Right atrium auricular region (tissue), 2 donors: ENCODE data around the gene ANKRD2. TPM values are rescaled to one million over a fixed set of nuclear protein-coding genes. Genes with fewer than 3 reads are reported as not detected.

ENCODE experiments used
- DNase-seq: peaks from one replicate; pipeline ENCODE4 v3.0.0-alpha.2; 2019; ENCODE audit warnings: low spot score
- H3K27ac ChIP-seq, 2 donors: fragments of 200-600 bp; sonication (generic); 1 replicate in 1 of 2; 2 replicates in 1 of 2; pipeline ENCODE4 v1.5.1; 2016 to 2019
- H3K27me3 ChIP-seq, 2 donors: fragments of 200-600 bp; sonication (generic); one replicate each; pipeline versions ENCODE4 v1.5.1 to v1.6.0; 2017 to 2019
- H3K36me3 ChIP-seq: fragments of 200-600 bp; sonication (generic); one replicate; pipeline ENCODE4 v1.5.1; 2016
- H3K4me1 ChIP-seq, 2 donors: fragments of 200-600 bp; sonication (generic); one replicate each; pipeline versions ENCODE4 v1.5.1 to v1.6.0; 2017 to 2019
- H3K4me3 ChIP-seq, 2 donors: fragments of 200-600 bp; sonication (generic); 1 replicate in 1 of 2; 2 replicates in 1 of 2; pipeline ENCODE4 v1.5.1; 2017 to 2019; ENCODE audit warnings: mild to moderate bottlenecking in 1 of 2, moderate library complexity in 1 of 2
- H3K9me3 ChIP-seq, 2 donors: fragments of 200-600 bp; sonication (generic); one replicate each; pipeline ENCODE4 v1.5.1; 2019
- total RNA-seq, 2 donors: library from RNA; depleted of rRNA; stranded (reverse); fragments of >200 nt; gene quantifications; one replicate each; pipeline ENCODE4 v1.1.0, GENCODE V29; 2016
- TF ChIP-seq, protein P1 (sequence below), 2 donors: fragments of 200-600 bp; sonication (generic); IDR thresholded peaks; one replicate each; pipeline ENCODE4 v1.5.1; 2019; ENCODE audit warnings: antibody characterized with exemption in 2 of 2

Gene ANKRD2
- total RNA-seq, 2 donors from 2014 or later, result 25.7 to 204 TPM

DNA sequence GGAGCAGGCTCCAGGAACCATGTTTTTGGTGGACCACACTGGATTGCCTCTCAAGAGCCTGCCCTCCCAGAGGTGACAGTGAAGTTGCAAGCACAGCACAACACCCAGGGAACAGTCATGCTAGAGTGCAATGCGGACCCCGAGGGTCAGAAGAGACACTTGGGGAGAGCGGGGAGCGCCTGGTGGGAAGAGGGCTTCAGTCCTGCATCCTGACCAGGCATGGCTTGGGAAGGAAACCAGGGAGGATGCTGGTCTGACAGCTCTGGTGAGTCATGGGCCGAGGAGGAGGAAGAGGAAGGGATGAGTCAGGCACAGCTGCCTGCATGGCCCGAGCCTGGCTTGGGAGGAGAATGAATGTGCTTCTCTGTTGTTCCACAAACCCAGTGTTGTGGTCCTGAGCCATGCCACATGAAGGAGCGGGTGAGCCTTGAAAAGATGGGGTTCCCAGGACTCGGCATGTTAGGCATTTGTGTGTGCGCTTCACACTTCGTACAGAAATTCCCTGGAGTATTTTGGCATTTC, 29.5 kb upstream of the ANKRD2 start:
- Histone ChIP-seq H3K9me3 (no peaks in the 10 kb centered on the region), H3K27me3 (no peaks in the 10 kb centered on the region), H3K4me3 (no peak overlapping the region), H3K36me3 (no peaks in the 10 kb centered on the region), H3K4me1 (peaks cover 0 to 65% of the 10 kb centered on the region in 2 donors), H3K27ac (peak overlapping the region; percentile 86 to 90)
- DNase-seq, result peak; percentile 94
- TF ChIP-seq, protein P1, sequence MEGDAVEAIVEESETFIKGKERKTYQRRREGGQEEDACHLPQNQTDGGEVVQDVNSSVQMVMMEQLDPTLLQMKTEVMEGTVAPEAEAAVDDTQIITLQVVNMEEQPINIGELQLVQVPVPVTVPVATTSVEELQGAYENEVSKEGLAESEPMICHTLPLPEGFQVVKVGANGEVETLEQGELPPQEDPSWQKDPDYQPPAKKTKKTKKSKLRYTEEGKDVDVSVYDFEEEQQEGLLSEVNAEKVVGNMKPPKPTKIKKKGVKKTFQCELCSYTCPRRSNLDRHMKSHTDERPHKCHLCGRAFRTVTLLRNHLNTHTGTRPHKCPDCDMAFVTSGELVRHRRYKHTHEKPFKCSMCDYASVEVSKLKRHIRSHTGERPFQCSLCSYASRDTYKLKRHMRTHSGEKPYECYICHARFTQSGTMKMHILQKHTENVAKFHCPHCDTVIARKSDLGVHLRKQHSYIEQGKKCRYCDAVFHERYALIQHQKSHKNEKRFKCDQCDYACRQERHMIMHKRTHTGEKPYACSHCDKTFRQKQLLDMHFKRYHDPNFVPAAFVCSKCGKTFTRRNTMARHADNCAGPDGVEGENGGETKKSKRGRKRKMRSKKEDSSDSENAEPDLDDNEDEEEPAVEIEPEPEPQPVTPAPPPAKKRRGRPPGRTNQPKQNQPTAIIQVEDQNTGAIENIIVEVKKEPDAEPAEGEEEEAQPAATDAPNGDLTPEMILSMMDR (IDR thresholded peaks at IDR 0.05), result no peak

DNA sequence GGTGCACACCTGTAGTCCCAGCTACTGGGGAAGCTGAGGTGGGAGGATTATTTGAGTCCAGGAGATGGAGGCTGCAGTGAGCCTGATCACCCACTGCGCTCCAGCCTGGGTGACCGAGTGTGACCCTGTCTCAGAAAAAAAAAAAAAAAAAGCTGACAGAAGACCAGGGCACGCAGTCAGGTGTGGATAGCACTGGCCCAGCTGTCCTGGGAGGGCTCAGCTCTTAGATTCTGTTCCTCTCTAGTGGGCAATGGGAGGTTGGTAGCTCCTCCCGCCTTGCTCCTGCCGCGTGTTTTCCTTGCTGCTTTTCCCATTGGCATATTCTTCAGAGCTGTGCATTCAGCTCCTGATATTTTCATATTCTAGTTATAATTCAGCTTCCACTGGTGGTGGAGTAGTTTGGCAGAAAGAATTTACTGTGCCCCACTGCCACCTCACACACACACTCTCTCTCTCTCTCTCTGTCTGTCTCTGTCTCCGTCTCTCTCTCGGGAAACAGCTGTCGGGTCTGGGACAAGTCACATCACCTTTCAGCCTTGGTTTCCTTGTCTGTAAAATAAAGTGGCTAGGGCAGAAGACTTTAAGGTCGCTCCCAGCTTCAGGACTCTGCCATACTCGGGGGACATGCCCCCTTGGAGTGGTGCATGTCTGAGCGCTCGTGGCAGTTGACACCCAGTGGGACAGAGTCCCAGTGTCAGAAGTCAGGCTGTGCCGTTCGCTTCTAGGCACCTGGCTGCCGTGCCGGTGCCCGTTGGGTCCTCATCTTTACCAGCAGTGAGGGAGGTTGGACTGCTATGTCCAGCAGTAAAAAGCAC, 25.9 kb upstream of the ANKRD2 start:
- DNase-seq, result no peak
- no peaks in the 10 kb centered on the region for H3K27me3 ChIP-seq
- H3K36me3 ChIP-seq, result no peaks in the 10 kb centered on the region
- H3K9me3 ChIP-seq, result no peaks in the 10 kb centered on the region
- no peak overlapping the region for H3K4me3 ChIP-seq
- no peak overlapping the region for H3K27ac ChIP-seq
- peaks cover 0 to 66% of the 10 kb centered on the region in 2 donors for H3K4me1 ChIP-seq
- TF ChIP-seq, protein P1 (IDR thresholded peaks at IDR 0.05), result no peak

DNA sequence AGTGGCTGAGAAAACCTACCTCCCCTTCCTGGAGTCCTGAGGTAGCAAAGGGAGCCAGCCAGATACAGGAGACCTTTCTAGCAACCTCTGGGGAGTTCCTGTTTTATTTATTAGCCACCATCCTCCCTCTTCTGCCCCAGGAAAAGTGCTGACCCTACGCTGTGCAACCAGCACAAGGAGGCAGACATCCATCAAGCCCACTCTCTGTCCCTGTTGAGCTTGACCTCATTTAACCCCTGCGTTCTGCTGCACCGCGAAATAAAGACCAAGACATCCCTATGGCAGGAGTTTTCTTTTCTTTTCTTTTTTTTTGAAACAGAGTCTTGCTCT, 25.3 kb upstream of the ANKRD2 start:
- Histone ChIP-seq H3K36me3 (no peaks in the 10 kb centered on the region), H3K9me3 (no peaks in the 10 kb centered on the region), H3K27ac (no peak overlapping the region), H3K27me3 (no peaks in the 10 kb centered on the region), H3K4me1 (peaks cover 0 to 60% of the 10 kb centered on the region in 2 donors), H3K4me3 (no peak overlapping the region)
- no peak for DNase-seq
- TF ChIP-seq, protein P1 (IDR thresholded peaks at IDR 0.05), result no peak

DNA sequence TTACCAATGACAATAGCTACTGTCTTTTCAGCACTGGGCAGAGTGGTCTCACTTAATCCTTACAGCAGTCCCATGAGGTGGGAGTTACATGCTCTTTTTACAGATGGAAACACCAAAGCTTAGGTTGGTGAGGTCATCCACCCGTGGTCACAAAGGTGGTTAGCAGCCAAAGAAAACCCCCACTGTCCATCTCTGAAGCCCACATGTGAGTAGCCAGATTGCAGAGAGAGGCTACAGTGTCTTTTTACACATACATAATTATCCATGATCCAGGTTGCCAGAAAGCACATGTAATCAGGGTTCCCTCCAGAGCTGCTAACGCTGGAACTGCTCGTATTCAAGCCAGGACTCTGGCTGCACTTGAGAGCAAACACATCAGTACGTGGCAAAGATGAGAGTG, 24.6 kb upstream of the ANKRD2 start:
- H3K9me3 ChIP-seq, result no peaks in the 10 kb centered on the region
- no peak overlapping the region for H3K4me3 ChIP-seq
- H3K27me3 ChIP-seq, result no peaks in the 10 kb centered on the region
- H3K36me3 ChIP-seq, result no peaks in the 10 kb centered on the region
- TF ChIP-seq, protein P1 (IDR thresholded peaks at IDR 0.05), result no peak
- H3K27ac ChIP-seq, result peak overlapping the region in 1 of 2 donors; percentile 13
- H3K4me1 ChIP-seq, result peaks cover 0 to 53% of the 10 kb centered on the region in 2 donors
- DNase-seq, result no peak

DNA sequence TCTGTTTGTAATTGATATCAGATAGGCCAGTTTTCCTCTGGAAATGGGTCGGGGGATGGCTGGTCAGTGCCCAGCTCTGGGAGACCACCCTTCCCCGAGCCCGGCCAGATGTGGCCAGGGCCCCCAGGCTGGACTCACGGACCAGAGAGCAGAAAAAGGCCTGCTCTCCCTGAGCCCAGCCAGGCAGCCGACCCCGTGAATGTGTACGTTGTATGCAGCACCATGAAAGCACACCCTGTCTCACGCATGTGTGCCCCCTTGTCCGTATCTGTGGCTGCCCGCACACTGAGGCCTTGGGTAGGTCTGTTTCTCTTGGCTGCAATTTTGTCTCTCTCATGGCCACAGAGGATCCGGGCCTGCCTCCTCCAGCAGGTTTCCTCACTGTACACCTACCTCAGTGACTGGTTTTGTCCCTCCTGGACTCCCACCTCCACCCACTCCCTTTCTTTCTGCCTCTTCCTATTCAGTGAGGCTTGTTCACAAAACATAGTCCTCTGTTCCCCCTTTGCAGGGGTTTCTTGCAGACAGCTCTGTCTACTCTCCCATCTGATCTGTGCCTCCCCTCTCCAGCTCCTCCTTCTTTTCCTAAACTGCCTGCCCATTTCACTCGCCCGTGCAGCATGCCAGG, 23.6 kb upstream of the ANKRD2 start:
- Histone ChIP-seq H3K27ac (peak overlapping the region; percentile 44 to 49), H3K27me3 (no peaks in the 10 kb centered on the region), H3K36me3 (no peaks in the 10 kb centered on the region), H3K9me3 (no peaks in the 10 kb centered on the region), H3K4me3 (no peak overlapping the region), H3K4me1 (peaks cover 0 to 52% of the 10 kb centered on the region in 2 donors)
- no peak for DNase-seq
- TF ChIP-seq, protein P1 (IDR thresholded peaks at IDR 0.05), result no peak
